IPS-20b (cell line): ENCODE results near the gene ITPA.

Experiments
- H3K27ac ChIP-seq: one replicate; pipeline ENCODE4 v1.5.1; 2013; ENCODE audit warnings: low read length
- H3K27me3 ChIP-seq: 2 replicates; pipeline ENCODE4 v1.6.1; 2013; ENCODE audit warnings: mild to moderate bottlenecking, low read length, inconsistent platforms; ENCODE audit not compliant: insufficient read depth
- H3K36me3 ChIP-seq: 2 replicates; pipeline ENCODE4 v1.6.1; 2013; ENCODE audit warnings: low read depth, mild to moderate bottlenecking, inconsistent platforms, low read length, moderate library complexity; ENCODE audit not compliant: insufficient read depth
- H3K4me1 ChIP-seq: 2 replicates; pipeline ENCODE4 v1.6.1; 2013; ENCODE audit warnings: mild to moderate bottlenecking, control low read depth, inconsistent platforms, low read length, moderate library complexity; ENCODE audit not compliant: insufficient read depth
- H3K4me3 ChIP-seq: 2 replicates; pipeline ENCODE4 v1.5.1; 2013; ENCODE audit warnings: mild to moderate bottlenecking, low read length, inconsistent platforms
- H3K9ac ChIP-seq: 2 replicates; pipeline ENCODE4 v1.6.1; 2013; ENCODE audit warnings: low read depth, mild to moderate bottlenecking, inconsistent platforms, low read length, moderate library complexity
- H3K9me3 ChIP-seq: 2 replicates; pipeline ENCODE4 v1.6.1; 2013; ENCODE audit warnings: mild to moderate bottlenecking, low read depth, low read length, inconsistent platforms; ENCODE audit not compliant: insufficient read depth

ITPA gene

GRCh38 chr20:3237011-3237957, 28.0 kb downstream of the ITPA start:
- no peaks in the 10 kb centered on the region for H3K36me3 ChIP-seq
- no peaks in the 10 kb centered on the region for H3K4me1 ChIP-seq
- peak overlapping the region; percentile 87; the same call in 1 of the 2 replicates for H3K4me3 ChIP-seq
- H3K9ac ChIP-seq, result peak overlapping the region; percentile 58; the same call in 1 of the 2 replicates
- no peak overlapping the region for H3K27ac ChIP-seq
- H3K9me3 ChIP-seq, result no peaks in the 10 kb centered on the region
- H3K27me3 ChIP-seq, result peaks cover 69% of the 10 kb centered on the region

GRCh38 chr20:3237958-3238615, 28.8 kb downstream of the ITPA start:
- Histone ChIP-seq H3K27ac (no peak overlapping the region), H3K9me3 (no peaks in the 10 kb centered on the region), H3K4me3 (peak overlapping the region; percentile 87; the same call in 1 of the 2 replicates), H3K36me3 (no peaks in the 10 kb centered on the region), H3K27me3 (peaks cover 70% of the 10 kb centered on the region), H3K4me1 (no peaks in the 10 kb centered on the region), H3K9ac (peak overlapping the region; percentile 58; the same call in 1 of the 2 replicates)

GRCh38 chr20:3238616-3239025, 29.3 kb downstream of the ITPA start:
- Histone ChIP-seq H3K27ac (no peak overlapping the region), H3K36me3 (no peaks in the 10 kb centered on the region), H3K9ac (no peak overlapping the region)

GRCh38 chr20:3239026-3239866, 29.9 kb downstream of the ITPA start, which contains the start of gene SLC4A11:
TSS of gene SLC4A11 (minus strand) at chr20:3239190. CDS start at chr20:3239137, 53 bp downstream.
- peak within 1 kb of the TSS; percentile 65; the same call in 1 of the 2 replicates for H3K9ac ChIP-seq
- H3K27ac ChIP-seq, result no peak within 1 kb of the TSS
- H3K4me3 ChIP-seq, result peak within 1 kb of the TSS; percentile 87
- no peaks in the 10 kb centered on the region for H3K4me1 ChIP-seq
- peaks cover 71% of the 10 kb centered on the region for H3K27me3 ChIP-seq
- H3K9me3 ChIP-seq, result no peaks in the 10 kb centered on the region
- no peaks in the 10 kb centered on the region for H3K36me3 ChIP-seq

More at GRCh38 chr20:3238616-3239025, 29.3 kb downstream of the ITPA start:
- Histone ChIP-seq H3K4me1 (no peaks in the 10 kb centered on the region), H3K9me3 (no peaks in the 10 kb centered on the region), H3K27me3 (peaks cover 70% of the 10 kb centered on the region), H3K4me3 (peak overlapping the region; percentile 87; the same call in 1 of the 2 replicates)

- Histone ChIP-seq H3K9ac (peak overlapping the region; percentile 65; the same call in 1 of the 2 replicates), H3K27ac (no peak overlapping the region), H3K4me3 (peak overlapping the region; percentile 87), H3K9me3 (no peaks in the 10 kb centered on the region), H3K4me1 (no peaks in the 10 kb centered on the region), H3K27me3 (peaks cover 80% of the 10 kb centered on the region), H3K36me3 (no peaks in the 10 kb centered on the region)
These were observed 30.8 kb downstream of the ITPA start for GRCh38 chr20:3239867-3240775.

- H3K36me3 ChIP-seq, result no peaks in the 10 kb centered on the region
- no peaks in the 10 kb centered on the region for H3K4me1 ChIP-seq
- H3K27me3 ChIP-seq, result peaks cover 76% of the 10 kb centered on the region
- H3K4me3 ChIP-seq, result no peak overlapping the region; the same call in 1 of the 2 replicates
- H3K9me3 ChIP-seq, result no peaks in the 10 kb centered on the region
- H3K27ac ChIP-seq, result no peak overlapping the region
- no peak overlapping the region for H3K9ac ChIP-seq
These were observed 31.6 kb downstream of the ITPA start for GRCh38 chr20:3240776-3241363.

GRCh38 chr20:3242172-3242692, 32.9 kb downstream of the ITPA start:
- Histone ChIP-seq H3K4me3 (no peak overlapping the region), H3K27ac (no peak overlapping the region), H3K4me1 (no peaks in the 10 kb centered on the region), H3K9ac (no peak overlapping the region), H3K27me3 (peaks cover 70% of the 10 kb centered on the region), H3K36me3 (no peaks in the 10 kb centered on the region), H3K9me3 (no peaks in the 10 kb centered on the region)

- Histone ChIP-seq H3K27me3 (peaks cover 70% of the 10 kb centered on the region), H3K4me1 (peaks cover 5% of the 10 kb centered on the region; the same call in 1 of the 2 replicates), H3K27ac (no peak overlapping the region), H3K4me3 (no peak overlapping the region), H3K9me3 (no peaks in the 10 kb centered on the region), H3K9ac (no peak overlapping the region), H3K36me3 (no peaks in the 10 kb centered on the region)
These were observed 34.5 kb downstream of the ITPA start for GRCh38 chr20:3243718-3244358.

- Histone ChIP-seq H3K4me1 (peaks cover 7% of the 10 kb centered on the region; the same call in 1 of the 2 replicates), H3K27me3 (peaks cover 70% of the 10 kb centered on the region), H3K36me3 (no peaks in the 10 kb centered on the region), H3K9me3 (no peaks in the 10 kb centered on the region), H3K4me3 (no peak overlapping the region), H3K27ac (no peak overlapping the region), H3K9ac (no peak overlapping the region)
These were observed 35.3 kb downstream of the ITPA start for GRCh38 chr20:3244613-3245012.
